Measurements from ENCODE around the gene ERC1.

DNA sequence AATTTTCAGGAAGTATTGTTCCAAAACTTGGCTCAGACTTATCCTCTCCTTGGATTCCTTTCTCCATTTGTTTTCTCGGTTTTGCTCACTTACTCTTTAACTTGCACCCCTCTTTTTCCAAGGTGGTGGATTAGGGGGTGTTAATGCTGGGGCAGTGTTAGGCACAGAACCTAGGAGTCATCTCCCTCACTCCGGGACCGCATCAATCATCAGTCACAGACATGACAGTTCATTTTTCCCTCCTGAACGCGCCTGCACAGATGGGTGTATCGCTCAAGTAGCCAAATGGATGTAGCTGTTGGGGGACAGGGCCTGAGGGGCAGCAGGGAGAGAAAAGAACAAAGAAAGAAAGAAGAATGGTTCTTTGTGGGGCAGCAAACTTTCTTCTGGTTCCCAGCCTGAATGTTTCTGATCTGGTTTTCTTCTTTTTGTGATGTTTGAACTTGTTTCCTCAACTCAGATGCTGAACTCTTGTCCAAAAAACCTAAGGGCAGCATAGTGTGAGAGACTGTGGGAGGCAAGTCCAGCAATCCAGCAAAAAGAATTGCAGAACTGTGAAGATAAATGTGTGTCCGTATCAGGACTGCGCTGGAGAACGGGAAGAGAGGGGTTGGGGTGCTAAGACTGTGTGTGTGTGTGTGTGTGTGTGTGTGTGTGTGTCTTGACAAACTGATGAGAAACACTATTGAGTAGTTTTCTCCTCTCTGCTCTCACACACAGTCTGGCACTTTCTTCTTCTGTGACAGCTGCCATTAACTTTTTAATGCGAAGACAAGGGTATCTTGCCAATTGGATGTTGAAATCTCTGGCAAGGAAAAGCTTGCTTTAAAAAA lies 472.3 kb downstream of the ERC1 start:
- TF ChIP-seq POLR2A (IDR thresholded peaks at IDR 0.05): no peak
- TF ChIP-seq, protein P1, sequence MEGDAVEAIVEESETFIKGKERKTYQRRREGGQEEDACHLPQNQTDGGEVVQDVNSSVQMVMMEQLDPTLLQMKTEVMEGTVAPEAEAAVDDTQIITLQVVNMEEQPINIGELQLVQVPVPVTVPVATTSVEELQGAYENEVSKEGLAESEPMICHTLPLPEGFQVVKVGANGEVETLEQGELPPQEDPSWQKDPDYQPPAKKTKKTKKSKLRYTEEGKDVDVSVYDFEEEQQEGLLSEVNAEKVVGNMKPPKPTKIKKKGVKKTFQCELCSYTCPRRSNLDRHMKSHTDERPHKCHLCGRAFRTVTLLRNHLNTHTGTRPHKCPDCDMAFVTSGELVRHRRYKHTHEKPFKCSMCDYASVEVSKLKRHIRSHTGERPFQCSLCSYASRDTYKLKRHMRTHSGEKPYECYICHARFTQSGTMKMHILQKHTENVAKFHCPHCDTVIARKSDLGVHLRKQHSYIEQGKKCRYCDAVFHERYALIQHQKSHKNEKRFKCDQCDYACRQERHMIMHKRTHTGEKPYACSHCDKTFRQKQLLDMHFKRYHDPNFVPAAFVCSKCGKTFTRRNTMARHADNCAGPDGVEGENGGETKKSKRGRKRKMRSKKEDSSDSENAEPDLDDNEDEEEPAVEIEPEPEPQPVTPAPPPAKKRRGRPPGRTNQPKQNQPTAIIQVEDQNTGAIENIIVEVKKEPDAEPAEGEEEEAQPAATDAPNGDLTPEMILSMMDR (IDR thresholded peaks at IDR 0.05): no peak

Data from uterus (tissue), 2 donors.